Measurements from ENCODE around the gene GPR152.

GPR152 gene

GRCh38 chr11:67423466-67423865 is 29.1 kb downstream of the GPR152 start:
- no peak for DNase-seq

GRCh38 chr11:67422891-67423290 is 29.6 kb downstream of the GPR152 start:
- DNase-seq, result no peak

- no peak for DNase-seq
Measured at GRCh38 chr11:67421430-67422031, 31.0 kb downstream of the GPR152 start.

- peak; percentile 98 for DNase-seq
Measured at GRCh38 chr11:67420646-67421429, 31.7 kb downstream of the GPR152 start.

GRCh38 chr11:67420147-67420645 is 32.3 kb downstream of the GPR152 start:
- DNase-seq, result no peak

- no peak for DNase-seq
Measured at GRCh38 chr11:67419325-67420049, 33.0 kb downstream of the GPR152 start.

GRCh38 chr11:67418476-67419281 is 33.9 kb downstream of the GPR152 start:
- DNase-seq, result no peak

- no peak for DNase-seq
Measured at GRCh38 chr11:67417425-67417824, 35.1 kb downstream of the GPR152 start.

- DNase-seq, result peak; percentile 44
Measured at GRCh38 chr11:67416416-67417335, 35.9 kb downstream of the GPR152 start.

GRCh38 chr11:67415501-67416304 is 36.8 kb downstream of the GPR152 start, which contains the start of gene CARNS1:
CARNS1 (plus strand) TSS chr11:67415678; CDS start chr11:67416200, 522 bp downstream.
- DNase-seq, result peak; percentile 33

GRCh38 chr11:67413266-67413849 is 39.2 kb downstream of the GPR152 start:
- no peak for DNase-seq

- no peak for DNase-seq
Measured at GRCh38 chr11:67412495-67413179, 39.9 kb downstream of the GPR152 start.

GRCh38 chr11:67411785-67412152 is 40.8 kb downstream of the GPR152 start:
- DNase-seq, result no peak

GRCh38 chr11:67410984-67411784 is 41.3 kb downstream of the GPR152 start:
- no peak for DNase-seq

GRCh38 chr11:67410369-67410831 is 42.1 kb downstream of the GPR152 start:
- DNase-seq, result no peak

GRCh38 chr11:67409781-67410368 is 42.7 kb downstream of the GPR152 start:
- peak; percentile 95 for DNase-seq

GRCh38 chr11:67409261-67409666 is 43.3 kb downstream of the GPR152 start:
- no peak for DNase-seq
